ENCODE measurements around the gene WASF3. TPM values are rescaled to one million over a fixed set of nuclear protein-coding genes. Genes with fewer than 3 reads are reported as not detected.

The WASF3 gene
- total RNA-seq, 1 experiment from 2014 or later, result not detected

DNA sequence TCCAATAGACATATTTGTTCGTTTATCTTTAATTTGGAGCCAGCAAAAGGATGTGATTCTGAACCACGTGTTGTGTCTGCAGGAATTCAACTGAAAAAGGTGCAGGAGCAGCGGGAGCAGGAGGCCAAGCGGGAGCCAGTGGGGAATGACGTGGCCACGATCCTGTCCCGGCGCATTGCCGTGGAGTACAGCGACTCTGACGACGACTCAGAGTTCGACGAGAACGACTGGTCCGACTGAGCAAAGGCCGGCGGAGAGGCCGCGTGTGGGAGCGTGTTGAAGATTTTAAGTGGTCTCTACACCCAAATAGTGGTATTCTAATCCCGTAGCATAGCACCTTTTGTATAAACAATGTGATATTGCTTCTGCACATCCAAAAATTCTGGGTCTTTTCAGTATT lies 128.1 kb downstream of the WASF3 start:
- Histone ChIP-seq H3K27me3 (ENCODE audit: low read length) (no peaks in the 10 kb centered on the region), H3K36me3 (ENCODE audit: insufficient read depth, low read length) (no peaks in the 10 kb centered on the region; the same call in 1 of the 2 replicates), H3K27ac (ENCODE audit: low read length) (no peak overlapping the region), H2AFZ (ENCODE audit: low read length) (no peak overlapping the region), H3K4me3 (ENCODE audit: low read length) (no peak overlapping the region), H3K4me2 (ENCODE audit: low read depth, low read length, poor library complexity, severe bottlenecking) (no peak overlapping the region), H3K9me3 (ENCODE audit: low read length) (peaks cover 3% of the 10 kb centered on the region), H3K79me2 (ENCODE audit: low read length) (no peaks in the 10 kb centered on the region), H4K20me1 (ENCODE audit: insufficient read depth, low read depth, low read length) (no peaks in the 10 kb centered on the region), H3K9ac (ENCODE audit: low read length) (no peak overlapping the region), H3K4me1 (ENCODE audit: low read length) (no peaks in the 10 kb centered on the region), H3K9me2 (replicated peaks; ENCODE audit: insufficient read depth, low read length) (no peaks in the 10 kb centered on the region)
- no peak for DNase-seq

DNA sequence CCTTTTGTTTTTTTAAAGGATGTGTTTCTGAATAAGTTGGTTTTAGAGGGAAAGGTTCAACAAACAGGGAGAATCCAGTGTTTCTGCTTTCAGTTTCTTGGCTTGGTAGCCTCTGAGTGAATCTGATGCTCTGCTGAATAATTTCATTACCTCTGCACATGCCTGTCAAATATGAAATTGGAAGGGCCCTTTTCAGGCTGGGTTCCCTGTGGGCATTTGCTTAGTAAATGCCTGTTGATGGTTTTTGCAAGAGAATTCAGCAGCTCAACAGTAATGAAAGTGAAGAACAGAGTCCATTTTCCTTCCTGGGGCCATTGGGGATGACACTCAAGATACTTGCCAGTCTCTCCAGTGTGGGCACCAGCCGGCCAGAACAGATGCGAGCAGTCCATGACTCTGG lies 128.8 kb downstream of the WASF3 start:
- no peak for DNase-seq
- Histone ChIP-seq H3K9me3 (ENCODE audit: low read length) (peaks cover 7% of the 10 kb centered on the region), H3K4me1 (ENCODE audit: low read length) (no peaks in the 10 kb centered on the region), H4K20me1 (ENCODE audit: insufficient read depth, low read depth, low read length) (no peaks in the 10 kb centered on the region), H3K36me3 (ENCODE audit: insufficient read depth, low read length) (no peaks in the 10 kb centered on the region; the same call in 1 of the 2 replicates), H3K4me2 (ENCODE audit: low read depth, low read length, poor library complexity, severe bottlenecking) (no peak overlapping the region), H3K9ac (ENCODE audit: low read length) (no peak overlapping the region), H3K27ac (ENCODE audit: low read length) (no peak overlapping the region), H3K79me2 (ENCODE audit: low read length) (no peaks in the 10 kb centered on the region), H2AFZ (ENCODE audit: low read length) (no peak overlapping the region), H3K27me3 (ENCODE audit: low read length) (no peaks in the 10 kb centered on the region), H3K4me3 (ENCODE audit: low read length) (no peak overlapping the region), H3K9me2 (replicated peaks; ENCODE audit: insufficient read depth, low read length) (no peaks in the 10 kb centered on the region)

DNA sequence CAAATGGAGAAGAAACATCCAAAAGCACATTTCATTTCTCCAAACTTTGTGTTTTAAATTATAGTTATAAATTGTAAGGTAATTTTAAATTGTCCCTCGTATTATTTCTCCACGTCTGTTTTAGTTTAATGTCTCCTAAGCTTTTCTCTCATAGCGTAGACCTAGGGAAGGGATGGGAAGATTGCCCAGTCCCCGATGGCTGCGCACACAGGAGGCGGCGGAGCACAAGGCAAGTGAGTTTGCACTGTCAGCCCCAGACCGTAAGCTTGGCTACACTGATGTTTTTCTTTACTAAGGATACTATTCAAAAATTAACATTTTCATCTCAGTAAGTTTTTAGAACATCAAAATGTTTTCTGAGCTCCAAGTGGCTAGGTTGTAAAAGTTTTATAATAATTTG lies 130.8 kb downstream of the WASF3 start:
- Histone ChIP-seq H3K9me2 (replicated peaks; ENCODE audit: insufficient read depth, low read length) (no peaks in the 10 kb centered on the region), H3K79me2 (ENCODE audit: low read length) (no peaks in the 10 kb centered on the region), H2AFZ (ENCODE audit: low read length) (no peak overlapping the region), H4K20me1 (ENCODE audit: insufficient read depth, low read depth, low read length) (no peaks in the 10 kb centered on the region), H3K9me3 (ENCODE audit: low read length) (peaks cover 11% of the 10 kb centered on the region), H3K36me3 (ENCODE audit: insufficient read depth, low read length) (no peaks in the 10 kb centered on the region; the same call in 1 of the 2 replicates), H3K27me3 (ENCODE audit: low read length) (no peaks in the 10 kb centered on the region), H3K4me1 (ENCODE audit: low read length) (no peaks in the 10 kb centered on the region), H3K27ac (ENCODE audit: low read length) (no peak overlapping the region), H3K4me2 (ENCODE audit: low read depth, low read length, poor library complexity, severe bottlenecking) (no peak overlapping the region), H3K9ac (ENCODE audit: low read length) (no peak overlapping the region), H3K4me3 (ENCODE audit: low read length) (no peak overlapping the region)
- no peak for DNase-seq

DNA sequence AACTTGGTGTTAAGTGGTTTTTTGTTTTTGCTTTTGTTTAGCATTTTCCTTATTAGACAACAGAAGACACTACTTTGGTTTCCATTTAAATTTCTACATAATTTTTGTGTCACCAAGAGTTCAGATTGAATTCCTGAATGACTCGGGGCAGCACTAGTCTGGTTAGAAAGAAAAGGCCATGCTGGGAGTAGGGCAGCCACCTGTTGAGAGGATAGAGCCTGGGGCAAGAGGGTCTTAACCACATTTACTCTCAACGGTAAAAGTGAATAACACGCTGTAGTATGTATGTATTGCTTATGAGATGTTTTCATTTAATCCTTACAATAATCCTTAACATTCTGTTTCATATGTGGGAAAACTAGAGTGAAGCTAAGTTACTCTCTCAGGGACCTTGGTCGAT lies 131.5 kb downstream of the WASF3 start:
- no peaks in the 10 kb centered on the region for H3K4me1 ChIP-seq (ENCODE audit: low read length)
- no peak overlapping the region for H3K9ac ChIP-seq (ENCODE audit: low read length)
- no peaks in the 10 kb centered on the region for H4K20me1 ChIP-seq (ENCODE audit: insufficient read depth, low read depth, low read length)
- no peak overlapping the region for H2AFZ ChIP-seq (ENCODE audit: low read length)
- H3K27me3 ChIP-seq (ENCODE audit: low read length), result no peaks in the 10 kb centered on the region
- no peaks in the 10 kb centered on the region for H3K9me2 ChIP-seq (replicated peaks; ENCODE audit: insufficient read depth, low read length)
- H3K4me3 ChIP-seq (ENCODE audit: low read length), result no peak overlapping the region
- no peak overlapping the region for H3K27ac ChIP-seq (ENCODE audit: low read length)
- no peak for DNase-seq
- H3K79me2 ChIP-seq (ENCODE audit: low read length), result no peaks in the 10 kb centered on the region
- peaks cover 11% of the 10 kb centered on the region for H3K9me3 ChIP-seq (ENCODE audit: low read length)
- no peak overlapping the region for H3K4me2 ChIP-seq (ENCODE audit: low read depth, low read length, poor library complexity, severe bottlenecking)
- no peaks in the 10 kb centered on the region; the same call in 1 of the 2 replicates for H3K36me3 ChIP-seq (ENCODE audit: insufficient read depth, low read length)

DNA sequence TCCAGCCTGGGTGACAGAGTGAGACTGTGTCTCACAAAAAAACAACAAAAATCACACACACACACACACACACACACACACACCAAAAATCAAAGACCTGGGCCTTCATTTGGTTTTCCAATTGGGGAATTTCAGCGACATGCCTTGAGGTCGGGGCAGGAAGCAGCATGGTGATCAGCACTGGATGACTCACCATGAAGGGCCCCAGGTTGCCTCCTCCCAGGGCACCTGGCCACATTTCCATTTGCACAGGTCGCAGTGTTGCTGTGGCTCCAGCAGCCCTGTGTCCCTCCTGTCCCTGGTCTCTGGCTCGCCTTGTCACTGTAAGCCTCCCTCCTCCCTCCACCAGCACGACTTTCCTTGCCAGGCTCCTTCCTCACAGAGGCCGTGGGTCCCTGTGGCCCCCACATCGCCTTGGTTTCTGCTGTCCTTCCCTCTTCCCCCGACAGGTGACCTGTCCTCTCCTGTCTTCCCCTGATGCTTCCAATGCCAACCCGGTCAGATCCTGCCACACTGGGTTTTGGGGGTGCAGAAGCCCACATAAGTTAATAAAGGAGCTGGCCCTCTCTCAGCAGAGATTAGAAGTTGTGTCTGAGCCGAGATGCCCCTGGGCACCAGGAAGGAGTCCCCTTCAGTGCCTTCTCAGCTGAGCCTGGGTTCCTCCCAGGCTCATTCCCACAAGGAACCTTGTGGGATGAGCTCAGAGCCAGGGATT lies 136.4 kb downstream of the WASF3 start:
- no peak overlapping the region for H3K9ac ChIP-seq (ENCODE audit: low read length)
- no peaks in the 10 kb centered on the region; the same call in 1 of the 2 replicates for H3K36me3 ChIP-seq (ENCODE audit: insufficient read depth, low read length)
- DNase-seq, result no peak

DNA sequence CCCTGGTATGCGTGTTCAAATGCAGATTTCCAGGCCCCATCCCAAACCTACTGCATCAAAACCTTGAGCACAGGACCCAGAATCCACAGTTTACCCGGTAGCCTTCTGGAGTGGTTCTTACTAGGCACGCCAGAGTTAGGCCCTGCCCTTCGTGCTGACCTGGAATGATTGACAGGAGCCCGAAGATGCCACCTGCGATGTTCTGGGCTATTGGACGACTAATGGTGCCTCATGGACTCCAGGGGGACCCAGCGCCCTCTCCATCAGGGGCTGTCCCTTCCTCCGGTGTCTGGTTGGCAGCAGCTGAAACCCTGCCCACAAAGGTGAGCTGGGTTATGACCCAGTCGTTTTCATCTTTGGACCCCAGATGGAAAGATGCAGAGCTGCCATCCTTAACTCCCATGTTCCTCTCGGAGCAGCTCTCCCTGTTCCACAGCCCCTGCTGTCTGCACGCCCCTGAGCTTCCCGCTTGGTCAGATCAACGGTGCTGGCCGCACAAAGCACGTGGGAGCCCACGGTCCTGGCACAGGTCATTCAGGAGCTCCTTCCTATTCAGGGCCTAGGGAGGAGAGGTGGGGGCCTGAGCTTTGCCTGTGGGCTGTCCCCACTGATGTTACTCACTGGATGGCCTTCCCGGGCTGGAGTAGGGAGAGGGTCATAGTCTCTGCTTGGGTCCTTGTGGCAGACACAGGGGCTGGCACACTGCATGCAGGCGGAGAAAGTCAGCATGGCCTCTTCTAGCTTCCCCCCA lies 137.3 kb downstream of the WASF3 start:
- Histone ChIP-seq H3K4me1 (ENCODE audit: low read length) (no peaks in the 10 kb centered on the region), H3K4me2 (ENCODE audit: low read depth, low read length, poor library complexity, severe bottlenecking) (no peak overlapping the region), H3K9me2 (replicated peaks; ENCODE audit: insufficient read depth, low read length) (no peaks in the 10 kb centered on the region), H3K79me2 (ENCODE audit: low read length) (no peaks in the 10 kb centered on the region), H3K36me3 (ENCODE audit: insufficient read depth, low read length) (no peaks in the 10 kb centered on the region; the same call in 1 of the 2 replicates), H3K27me3 (ENCODE audit: low read length) (no peaks in the 10 kb centered on the region), H3K9me3 (ENCODE audit: low read length) (peaks cover 11% of the 10 kb centered on the region), H3K4me3 (ENCODE audit: low read length) (no peak overlapping the region), H4K20me1 (ENCODE audit: insufficient read depth, low read depth, low read length) (no peaks in the 10 kb centered on the region), H3K27ac (ENCODE audit: low read length) (no peak overlapping the region), H2AFZ (ENCODE audit: low read length) (no peak overlapping the region), H3K9ac (ENCODE audit: low read length) (no peak overlapping the region)
- no peak for DNase-seq

More for the DNA sequence above, 136.4 kb downstream of the WASF3 start:
- Histone ChIP-seq H4K20me1 (ENCODE audit: insufficient read depth, low read depth, low read length) (no peaks in the 10 kb centered on the region), H3K9me2 (replicated peaks; ENCODE audit: insufficient read depth, low read length) (no peaks in the 10 kb centered on the region), H3K9me3 (ENCODE audit: low read length) (peaks cover 11% of the 10 kb centered on the region), H3K27me3 (ENCODE audit: low read length) (no peaks in the 10 kb centered on the region), H3K4me3 (ENCODE audit: low read length) (no peak overlapping the region), H3K79me2 (ENCODE audit: low read length) (no peaks in the 10 kb centered on the region), H2AFZ (ENCODE audit: low read length) (no peak overlapping the region), H3K4me1 (ENCODE audit: low read length) (no peaks in the 10 kb centered on the region), H3K4me2 (ENCODE audit: low read depth, low read length, poor library complexity, severe bottlenecking) (no peak overlapping the region), H3K27ac (ENCODE audit: low read length) (no peak overlapping the region)

DNA sequence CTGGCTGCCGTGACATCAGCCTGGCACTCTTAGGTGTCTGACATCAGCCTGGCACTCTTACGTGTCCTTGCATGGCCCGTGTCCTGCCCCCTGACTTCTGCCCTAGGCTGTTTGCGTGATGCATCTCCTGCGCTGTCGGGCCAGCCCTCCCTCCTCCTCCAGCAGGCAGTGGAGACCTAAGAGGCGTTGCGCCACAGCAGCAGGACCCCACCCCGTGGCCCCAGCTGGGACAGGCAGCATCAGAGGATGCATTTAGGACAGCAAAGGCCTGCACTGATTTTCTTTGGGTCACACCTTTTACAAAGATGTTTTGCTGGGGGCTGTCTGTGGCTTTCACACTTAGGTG lies 137.8 kb downstream of the WASF3 start:
- peaks cover 8% of the 10 kb centered on the region for H3K9me3 ChIP-seq (ENCODE audit: low read length)
- H3K36me3 ChIP-seq (ENCODE audit: insufficient read depth, low read length), result no peaks in the 10 kb centered on the region
- no peak overlapping the region for H3K4me3 ChIP-seq (ENCODE audit: low read length)
- H3K27me3 ChIP-seq (ENCODE audit: low read length), result no peaks in the 10 kb centered on the region
- no peak overlapping the region for H3K27ac ChIP-seq (ENCODE audit: low read length)
- H3K4me2 ChIP-seq (ENCODE audit: low read depth, low read length, poor library complexity, severe bottlenecking), result no peak overlapping the region
- no peaks in the 10 kb centered on the region for H4K20me1 ChIP-seq (ENCODE audit: insufficient read depth, low read depth, low read length)
- H3K9ac ChIP-seq (ENCODE audit: low read length), result no peak overlapping the region
- no peaks in the 10 kb centered on the region for H3K79me2 ChIP-seq (ENCODE audit: low read length)
- H3K4me1 ChIP-seq (ENCODE audit: low read length), result no peaks in the 10 kb centered on the region
- no peak for DNase-seq
- H2AFZ ChIP-seq (ENCODE audit: low read length), result no peak overlapping the region
- no peaks in the 10 kb centered on the region for H3K9me2 ChIP-seq (replicated peaks; ENCODE audit: insufficient read depth, low read length)

DNA sequence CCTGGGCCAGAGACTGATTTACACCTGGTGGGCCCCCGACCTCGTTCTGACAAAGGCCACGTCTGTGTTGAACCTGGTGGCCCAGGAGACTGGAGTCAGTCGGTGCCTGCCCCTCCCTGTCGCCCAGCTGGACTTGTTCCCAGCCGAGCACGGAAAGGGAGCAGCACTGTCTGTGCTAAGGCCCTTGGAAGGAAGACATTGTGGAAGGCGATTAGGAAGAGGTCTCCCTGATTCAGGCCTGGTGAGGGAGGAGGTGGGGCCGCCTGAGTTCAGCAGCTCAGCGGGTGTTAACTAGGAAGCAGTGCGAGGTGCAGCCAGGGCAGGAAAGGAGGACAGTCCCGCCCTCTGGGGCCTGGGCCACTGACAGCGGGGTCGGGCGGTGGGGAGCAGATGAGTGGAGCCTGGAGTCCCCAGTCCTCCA lies 138.4 kb downstream of the WASF3 start:
- Histone ChIP-seq H3K9ac (ENCODE audit: low read length) (no peak overlapping the region), H3K9me2 (replicated peaks; ENCODE audit: insufficient read depth, low read length) (no peaks in the 10 kb centered on the region), H3K27ac (ENCODE audit: low read length) (no peak overlapping the region), H3K36me3 (ENCODE audit: insufficient read depth, low read length) (no peaks in the 10 kb centered on the region), H3K27me3 (ENCODE audit: low read length) (no peaks in the 10 kb centered on the region), H3K4me2 (ENCODE audit: low read depth, low read length, poor library complexity, severe bottlenecking) (no peak overlapping the region), H3K9me3 (ENCODE audit: low read length) (peaks cover 8% of the 10 kb centered on the region), H3K4me3 (ENCODE audit: low read length) (no peak overlapping the region), H3K79me2 (ENCODE audit: low read length) (no peaks in the 10 kb centered on the region), H3K4me1 (ENCODE audit: low read length) (no peaks in the 10 kb centered on the region), H4K20me1 (ENCODE audit: insufficient read depth, low read depth, low read length) (no peaks in the 10 kb centered on the region), H2AFZ (ENCODE audit: low read length) (no peak overlapping the region)
- no peak for DNase-seq

All from Karpas-422 (cell line).